ENCODE results near the gene GEN1.

Gene GEN1

DNA sequence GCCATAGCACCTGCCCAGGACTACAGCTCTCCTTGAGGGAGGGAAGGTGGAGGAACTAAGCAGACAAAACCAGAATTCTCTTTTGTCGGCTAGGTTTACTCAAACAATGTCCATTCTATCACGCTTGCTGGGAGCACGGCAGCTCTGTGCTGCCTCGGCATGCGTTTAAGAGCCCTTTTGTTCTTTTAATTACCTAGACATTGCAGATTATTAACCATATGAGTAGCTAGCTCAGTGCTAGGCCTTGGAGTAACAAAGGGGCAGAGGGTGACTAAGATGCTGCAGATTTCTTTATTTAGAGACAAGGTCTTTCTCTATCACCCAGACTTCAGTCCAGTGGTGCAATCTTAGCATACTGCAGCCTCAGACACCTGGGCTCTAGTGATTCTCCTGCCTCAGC is 73.4 kb downstream of the GEN1 start:
- H3K18ac ChIP-seq (ENCODE audit: low read depth in 1 of 2, low read length in 2 of 2), result no peak overlapping the region
- no peak overlapping the region for H3K4me3 ChIP-seq (ENCODE audit: insufficient read depth in 1 of 2, low read depth in 1 of 2, low read length in 2 of 2)
- H2BK12ac ChIP-seq (ENCODE audit: low read length in 2 of 2), result no peak overlapping the region
- no peak overlapping the region for H3K4ac ChIP-seq (ENCODE audit: low read depth in 1 of 2, low read length in 2 of 2)
- H3K4me2 ChIP-seq (ENCODE audit: low read length, poor library complexity, severe bottlenecking), result no peak overlapping the region
- no peak overlapping the region for H3K23ac ChIP-seq (ENCODE audit: low read length in 2 of 2)
- H3K36me3 ChIP-seq (ENCODE audit: control insufficient read depth in 1 of 2, insufficient read depth in 2 of 2, low read depth in 1 of 2, low read length in 2 of 2), result no peaks in the 10 kb centered on the region
- no peak overlapping the region for H2AK5ac ChIP-seq (ENCODE audit: low read length, severe bottlenecking)
- WGBS, result 100% methylated on average over 1 of the region's 5 CpGs
- H4K8ac ChIP-seq (ENCODE audit: low read length), result no peak overlapping the region
- no peak overlapping the region for H2BK15ac ChIP-seq (ENCODE audit: low read depth, poor library complexity, severe bottlenecking)
- H3K14ac ChIP-seq (ENCODE audit: low read length in 2 of 2), result no peak overlapping the region
- peaks cover 0 to 22% of the 10 kb centered on the region in 2 experiments for H3K27me3 ChIP-seq (ENCODE audit: control insufficient read depth in 1 of 2, insufficient read depth in 1 of 2, low read length in 2 of 2)
- H3K27ac ChIP-seq (ENCODE audit: low read length, poor library complexity, severe bottlenecking), result no peak overlapping the region
- H3K4me1 ChIP-seq (ENCODE audit: control insufficient read depth, insufficient read depth, low read depth, low read length), result peaks cover 6% of the 10 kb centered on the region
- no peak overlapping the region for H2BK5ac ChIP-seq (ENCODE audit: low read depth, low read length, poor library complexity, severe bottlenecking)
- DNase-seq, result no peak
- no peaks in the 10 kb centered on the region for H3K9me3 ChIP-seq (ENCODE audit: control insufficient read depth, low read length)
- no peak overlapping the region for H2AFZ ChIP-seq (ENCODE audit: low read depth, low read length)
- H3K9ac ChIP-seq (ENCODE audit: low read length), result no peak overlapping the region
- H2BK120ac ChIP-seq (ENCODE audit: low read depth, low read length), result no peak overlapping the region
- H3K79me1 ChIP-seq (replicated peaks; ENCODE audit: low read length, poor library complexity, severe bottlenecking), result no peaks in the 10 kb centered on the region
- H4K91ac ChIP-seq (ENCODE audit: low read length), result no peak overlapping the region

DNA sequence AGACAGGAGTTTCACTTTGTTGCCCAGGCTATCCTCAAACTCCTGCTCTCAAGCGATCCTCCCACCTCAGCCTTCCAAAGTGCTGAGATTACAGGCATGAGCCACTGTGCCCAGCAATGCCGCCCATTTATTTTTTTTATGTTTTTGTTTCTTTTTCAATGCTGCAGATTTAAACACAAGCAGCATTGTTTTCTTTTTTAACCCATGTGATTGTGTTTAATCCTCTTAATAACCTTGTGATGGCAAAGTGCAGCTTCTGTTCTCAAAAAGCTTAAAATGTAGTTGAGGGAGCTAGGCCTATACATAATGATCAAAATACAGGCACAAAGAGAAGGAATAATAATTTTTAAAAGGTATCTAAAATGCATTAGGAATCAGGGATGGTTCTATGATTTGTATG is 73.8 kb downstream of the GEN1 start:
- Histone ChIP-seq H2BK15ac (ENCODE audit: low read depth, poor library complexity, severe bottlenecking) (no peak overlapping the region), H3K27ac (ENCODE audit: low read length, poor library complexity, severe bottlenecking) (no peak overlapping the region), H3K4me1 (ENCODE audit: control insufficient read depth, insufficient read depth, low read depth, low read length) (peaks cover 6% of the 10 kb centered on the region), H2BK120ac (ENCODE audit: low read depth, low read length) (no peak overlapping the region), H3K9ac (ENCODE audit: low read length) (no peak overlapping the region), H4K8ac (ENCODE audit: low read length) (no peak overlapping the region), H3K4me3 (ENCODE audit: insufficient read depth in 1 of 2, low read depth in 1 of 2, low read length in 2 of 2) (no peak overlapping the region), H3K36me3 (ENCODE audit: control insufficient read depth in 1 of 2, insufficient read depth in 2 of 2, low read depth in 1 of 2, low read length in 2 of 2) (no peaks in the 10 kb centered on the region), H2AFZ (ENCODE audit: low read depth, low read length) (no peak overlapping the region), H3K27me3 (ENCODE audit: control insufficient read depth in 1 of 2, insufficient read depth in 1 of 2, low read length in 2 of 2) (peaks cover 0 to 22% of the 10 kb centered on the region in 2 experiments), H3K23ac (ENCODE audit: low read length in 2 of 2) (no peak overlapping the region), H3K4me2 (ENCODE audit: low read length, poor library complexity, severe bottlenecking) (no peak overlapping the region), H3K79me1 (replicated peaks; ENCODE audit: low read length, poor library complexity, severe bottlenecking) (no peaks in the 10 kb centered on the region), H3K4ac (ENCODE audit: low read depth in 1 of 2, low read length in 2 of 2) (no peak overlapping the region), H2AK5ac (ENCODE audit: low read length, severe bottlenecking) (no peak overlapping the region), H3K9me3 (ENCODE audit: control insufficient read depth, low read length) (no peaks in the 10 kb centered on the region), H3K18ac (ENCODE audit: low read depth in 1 of 2, low read length in 2 of 2) (no peak overlapping the region), H2BK12ac (ENCODE audit: low read length in 2 of 2) (no peak overlapping the region), H4K91ac (ENCODE audit: low read length) (no peak overlapping the region), H3K14ac (ENCODE audit: low read length in 2 of 2) (no peak overlapping the region), H2BK5ac (ENCODE audit: low read depth, low read length, poor library complexity, severe bottlenecking) (no peak overlapping the region)
- WGBS, result 100% methylated on average over 1 of the region's 2 CpGs
- DNase-seq, result no peak

DNA sequence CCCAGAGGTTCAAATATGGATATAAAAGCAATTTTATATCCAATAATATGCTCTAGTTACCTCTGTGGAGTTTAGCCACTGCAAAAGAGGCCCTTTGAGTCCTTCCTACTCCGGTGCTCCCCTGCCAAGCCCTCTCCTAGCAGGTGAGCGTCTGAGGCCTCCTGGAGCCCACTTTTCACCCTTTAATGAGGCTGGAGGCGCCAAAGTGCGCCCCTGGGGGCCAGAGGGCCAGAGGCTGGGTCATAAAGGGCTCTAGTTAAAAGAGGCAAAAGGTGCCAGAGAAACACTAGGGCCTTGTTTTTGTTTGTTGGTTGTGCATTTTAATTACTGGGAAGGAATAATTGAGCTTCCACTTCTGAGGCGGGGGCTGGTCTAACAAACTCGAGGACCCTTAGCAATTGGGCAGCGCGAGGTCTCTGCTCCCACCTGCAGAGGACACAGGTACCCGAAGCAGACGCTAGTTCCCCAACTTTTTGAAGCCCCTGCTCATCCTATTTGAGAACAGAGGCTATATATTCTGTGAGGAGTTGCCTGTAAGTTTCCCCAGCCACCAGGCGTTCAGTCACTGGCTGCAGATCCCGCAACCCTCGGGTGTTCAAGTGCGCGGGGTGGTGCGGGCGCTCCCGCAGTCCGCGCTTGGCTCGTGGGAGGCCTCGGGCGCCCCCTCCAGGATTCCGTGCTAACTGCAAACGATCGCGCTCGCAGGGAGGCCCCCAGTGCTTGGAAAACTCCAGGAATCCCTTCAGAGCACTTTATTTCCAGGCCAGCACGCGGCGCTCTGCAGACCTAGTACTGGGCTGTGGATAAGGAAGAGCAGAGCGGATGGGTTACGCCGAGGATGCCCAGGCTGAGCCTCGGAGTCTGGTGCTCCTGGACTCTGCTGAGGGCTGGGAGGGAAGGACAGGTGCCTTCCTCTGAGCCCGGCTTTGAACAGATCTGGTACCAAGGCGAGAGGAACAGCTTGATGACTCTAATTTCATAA is 76.4 kb downstream of the GEN1 start:
- H3K27me3 ChIP-seq (ENCODE audit: control insufficient read depth in 1 of 2, insufficient read depth in 1 of 2, low read length in 2 of 2), result peaks cover 0 to 22% of the 10 kb centered on the region in 2 experiments
- peak overlapping the region; percentile 72 for H2AFZ ChIP-seq (ENCODE audit: low read depth, low read length)
- peak overlapping the region; percentile 56 for H3K9ac ChIP-seq (ENCODE audit: low read length)
- 16% methylated on average over 37 of the region's 37 CpGs for WGBS
- no peak overlapping the region for H3K27ac ChIP-seq (ENCODE audit: low read length, poor library complexity, severe bottlenecking)
- H2BK120ac ChIP-seq (ENCODE audit: low read depth, low read length), result no peak overlapping the region
- no peak overlapping the region for H3K14ac ChIP-seq (ENCODE audit: low read length in 2 of 2)
- H3K18ac ChIP-seq (ENCODE audit: low read depth in 1 of 2, low read length in 2 of 2), result no peak overlapping the region
- H3K36me3 ChIP-seq (ENCODE audit: control insufficient read depth in 1 of 2, insufficient read depth in 2 of 2, low read depth in 1 of 2, low read length in 2 of 2), result no peaks in the 10 kb centered on the region
- no peak overlapping the region for H2BK5ac ChIP-seq (ENCODE audit: low read depth, low read length, poor library complexity, severe bottlenecking)
- no peak overlapping the region for H4K91ac ChIP-seq (ENCODE audit: low read length)
- H3K4me2 ChIP-seq (ENCODE audit: low read length, poor library complexity, severe bottlenecking), result peak overlapping the region; percentile 89
- no peak overlapping the region for H2BK12ac ChIP-seq (ENCODE audit: low read length in 2 of 2)
- peak; percentile 85 for DNase-seq
- peak overlapping the region in 1 of 2 experiments; percentile 60 for H3K4me3 ChIP-seq (ENCODE audit: insufficient read depth in 1 of 2, low read depth in 1 of 2, low read length in 2 of 2)
- no peaks in the 10 kb centered on the region for H3K79me1 ChIP-seq (replicated peaks; ENCODE audit: low read length, poor library complexity, severe bottlenecking)
- no peak overlapping the region for H2AK5ac ChIP-seq (ENCODE audit: low read length, severe bottlenecking)
- H3K4ac ChIP-seq (ENCODE audit: low read depth in 1 of 2, low read length in 2 of 2), result peak overlapping the region in 1 of 2 experiments; percentile 44
- no peak overlapping the region for H3K23ac ChIP-seq (ENCODE audit: low read length in 2 of 2)
- no peaks in the 10 kb centered on the region for H3K9me3 ChIP-seq (ENCODE audit: control insufficient read depth, low read length)
- no peak overlapping the region for H4K8ac ChIP-seq (ENCODE audit: low read length)
- H3K4me1 ChIP-seq (ENCODE audit: control insufficient read depth, insufficient read depth, low read depth, low read length), result peaks cover 6% of the 10 kb centered on the region
- no peak overlapping the region for H2BK15ac ChIP-seq (ENCODE audit: low read depth, poor library complexity, severe bottlenecking)

DNA sequence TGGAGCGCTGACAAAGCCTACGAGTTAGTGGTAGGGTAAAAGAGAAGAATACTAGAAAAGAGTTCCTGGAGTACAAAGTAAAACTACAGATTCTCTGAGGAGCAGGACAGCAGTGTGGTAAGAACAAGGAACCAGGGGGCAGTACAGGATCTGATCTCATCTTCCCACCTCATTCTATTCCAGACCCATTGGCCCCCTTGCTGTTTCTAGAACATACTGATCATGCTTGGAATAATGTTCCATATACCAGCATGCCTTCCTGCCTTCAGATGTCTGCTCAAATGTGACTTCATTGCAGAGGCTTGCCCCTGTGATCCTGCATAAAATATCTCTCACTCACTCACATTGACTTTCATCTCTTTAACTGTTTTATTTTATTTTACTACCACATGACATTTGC is 81.6 kb downstream of the GEN1 start:
- no peak overlapping the region for H3K4me2 ChIP-seq (ENCODE audit: low read length, poor library complexity, severe bottlenecking)
- H3K18ac ChIP-seq (ENCODE audit: low read depth in 1 of 2, low read length in 2 of 2), result no peak overlapping the region
- no peak for DNase-seq
- H2AFZ ChIP-seq (ENCODE audit: low read depth, low read length), result no peak overlapping the region
- H3K27me3 ChIP-seq (ENCODE audit: control insufficient read depth in 1 of 2, insufficient read depth in 1 of 2, low read length in 2 of 2), result peaks cover 0 to 10% of the 10 kb centered on the region in 2 experiments
- H3K4me3 ChIP-seq (ENCODE audit: insufficient read depth in 1 of 2, low read depth in 1 of 2, low read length in 2 of 2), result no peak overlapping the region
- H3K4ac ChIP-seq (ENCODE audit: low read depth in 1 of 2, low read length in 2 of 2), result no peak overlapping the region
- 97% methylated on average over 2 of the region's 2 CpGs for WGBS
- no peak overlapping the region for H2BK120ac ChIP-seq (ENCODE audit: low read depth, low read length)
- H4K91ac ChIP-seq (ENCODE audit: low read length), result no peak overlapping the region
- no peak overlapping the region for H3K14ac ChIP-seq (ENCODE audit: low read length in 2 of 2)
- H3K79me1 ChIP-seq (replicated peaks; ENCODE audit: low read length, poor library complexity, severe bottlenecking), result no peaks in the 10 kb centered on the region
- H3K9me3 ChIP-seq (ENCODE audit: control insufficient read depth, low read length), result no peaks in the 10 kb centered on the region
- no peak overlapping the region for H2BK15ac ChIP-seq (ENCODE audit: low read depth, poor library complexity, severe bottlenecking)
- no peak overlapping the region for H3K27ac ChIP-seq (ENCODE audit: low read length, poor library complexity, severe bottlenecking)
- no peak overlapping the region for H2BK5ac ChIP-seq (ENCODE audit: low read depth, low read length, poor library complexity, severe bottlenecking)
- no peak overlapping the region for H3K9ac ChIP-seq (ENCODE audit: low read length)
- peaks cover 3% of the 10 kb centered on the region for H3K4me1 ChIP-seq (ENCODE audit: control insufficient read depth, insufficient read depth, low read depth, low read length)
- H3K36me3 ChIP-seq (ENCODE audit: control insufficient read depth in 1 of 2, insufficient read depth in 2 of 2, low read depth in 1 of 2, low read length in 2 of 2), result no peaks in the 10 kb centered on the region
- no peak overlapping the region for H4K8ac ChIP-seq (ENCODE audit: low read length)
- no peak overlapping the region for H3K23ac ChIP-seq (ENCODE audit: low read length in 2 of 2)
- no peak overlapping the region for H2BK12ac ChIP-seq (ENCODE audit: low read length in 2 of 2)
- H2AK5ac ChIP-seq (ENCODE audit: low read length, severe bottlenecking), result no peak overlapping the region

Data from mesenchymal stem cell (in vitro differentiated cells and primary cell).